GM06990 (cell line): Measurements from ENCODE around the gene RCN1.

Source experiments
- DNase-seq: peaks from one replicate; pipeline ENCODE4 v3.0.0-alpha.2; 2011; ENCODE audit not compliant: insufficient read length; ENCODE audit errors: extremely low read depth
- H3K27me3 ChIP-seq: replicated peaks from 2 replicates; pipeline ENCODE4 v1.6.0; 2011; ENCODE audit warnings: low read length; ENCODE audit not compliant: control insufficient read depth, insufficient read depth
- H3K36me3 ChIP-seq: 2 replicates; pipeline ENCODE4 v1.5.1; 2011; ENCODE audit warnings: low read length; ENCODE audit not compliant: control insufficient read depth, insufficient read depth
- H3K4me3 ChIP-seq: replicated peaks from 2 replicates; pipeline ENCODE4 v1.5.1; 2011; ENCODE audit warnings: low read depth, mild to moderate bottlenecking, control low read depth, low read length
- CTCF ChIP-seq: IDR thresholded peaks from 2 replicates; pipeline ENCODE4 v1.5.1; 2011; ENCODE audit warnings: low read length, control low read depth, mild to moderate bottlenecking, inconsistent platforms; ENCODE audit not compliant: insufficient read depth, poor library complexity, severe bottlenecking

Gene RCN1

GRCh38 chr11:32110795-32111194, 19.9 kb downstream of the RCN1 start:
- H3K36me3 ChIP-seq: no peaks in the 10 kb centered on the region
- H3K4me3 ChIP-seq: no peak overlapping the region
- DNase-seq: no peak
- no peak for TF ChIP-seq CTCF
- no peaks in the 10 kb centered on the region for H3K27me3 ChIP-seq

GRCh38 chr11:32113200-32113919, 22.5 kb downstream of the RCN1 start:
- no peak for TF ChIP-seq CTCF
- H3K36me3 ChIP-seq: no peaks in the 10 kb centered on the region
- H3K4me3 ChIP-seq: no peak overlapping the region
- no peak for DNase-seq
- no peaks in the 10 kb centered on the region for H3K27me3 ChIP-seq

GRCh38 chr11:32113920-32114203, 23.0 kb downstream of the RCN1 start:
- Histone ChIP-seq H3K27me3 (no peaks in the 10 kb centered on the region), H3K36me3 (no peaks in the 10 kb centered on the region), H3K4me3 (no peak overlapping the region)
- no peak for DNase-seq
- no peak for TF ChIP-seq CTCF

- no peaks in the 10 kb centered on the region for H3K27me3 ChIP-seq
- no peak for TF ChIP-seq CTCF
- no peak for DNase-seq
- no peaks in the 10 kb centered on the region for H3K36me3 ChIP-seq
- H3K4me3 ChIP-seq: no peak overlapping the region
Measured at GRCh38 chr11:32115446-32115845, 24.6 kb downstream of the RCN1 start.

- no peaks in the 10 kb centered on the region for H3K27me3 ChIP-seq
- H3K4me3 ChIP-seq: no peak overlapping the region
- DNase-seq: no peak
- no peak for TF ChIP-seq CTCF
- H3K36me3 ChIP-seq: no peaks in the 10 kb centered on the region
Measured at GRCh38 chr11:32116668-32117067, 25.8 kb downstream of the RCN1 start.
